GM12872 (cell line): ENCODE measurements around the gene NUDT7.
A peak's percentile ranks its signal among the peaks of the same experiment; 100 is the strongest.

Experiments used
- CTCF ChIP-seq: IDR thresholded peaks from 3 replicates; pipeline ENCODE4 v1.5.1; 2011; ENCODE audit warnings: low read depth, mild to moderate bottlenecking, low read length, moderate library complexity; ENCODE audit not compliant: insufficient read depth

The NUDT7 gene

GRCh38 chr16:77777745-77778144, 55.4 kb downstream of the NUDT7 start:
- no peak for TF ChIP-seq CTCF

GRCh38 chr16:77780378-77780837, 58.1 kb downstream of the NUDT7 start:
- TF ChIP-seq CTCF: no peak

- TF ChIP-seq CTCF: no peak
Observed at GRCh38 chr16:77781091-77781490, 58.8 kb downstream of the NUDT7 start.

GRCh38 chr16:77782694-77783093, 60.4 kb downstream of the NUDT7 start:
- peak; percentile 18; the same call in 1 of the 3 replicates for TF ChIP-seq CTCF

GRCh38 chr16:77784441-77785372, 62.4 kb downstream of the NUDT7 start:
- 0 out of 3 replicates have a peak, but pooled peaks have one; percentile 29 for TF ChIP-seq CTCF

GRCh38 chr16:77785373-77785764, 63.1 kb downstream of the NUDT7 start:
- no peak for TF ChIP-seq CTCF

GRCh38 chr16:77786186-77786847, 64.0 kb downstream of the NUDT7 start:
- TF ChIP-seq CTCF: no peak
